IMR-90 (cell line): ENCODE results near the gene LYPD6B.

Experiments used
- RCOR1 ChIP-seq: IDR thresholded peaks from 2 replicates; pipeline ENCODE4 v1.6.1; 2012; ENCODE audit warnings: mild to moderate bottlenecking, low read length, improper control_type of control experiment; ENCODE audit not compliant: insufficient replicate concordance
- TF ChIP-seq, protein P1 (sequence below): conservative IDR thresholded peaks from 2 replicates; pipeline ENCODE4 v1.5.1; 2012; ENCODE audit warnings: mild to moderate bottlenecking, low read depth, low read length, improper control_type of control experiment

DNA sequence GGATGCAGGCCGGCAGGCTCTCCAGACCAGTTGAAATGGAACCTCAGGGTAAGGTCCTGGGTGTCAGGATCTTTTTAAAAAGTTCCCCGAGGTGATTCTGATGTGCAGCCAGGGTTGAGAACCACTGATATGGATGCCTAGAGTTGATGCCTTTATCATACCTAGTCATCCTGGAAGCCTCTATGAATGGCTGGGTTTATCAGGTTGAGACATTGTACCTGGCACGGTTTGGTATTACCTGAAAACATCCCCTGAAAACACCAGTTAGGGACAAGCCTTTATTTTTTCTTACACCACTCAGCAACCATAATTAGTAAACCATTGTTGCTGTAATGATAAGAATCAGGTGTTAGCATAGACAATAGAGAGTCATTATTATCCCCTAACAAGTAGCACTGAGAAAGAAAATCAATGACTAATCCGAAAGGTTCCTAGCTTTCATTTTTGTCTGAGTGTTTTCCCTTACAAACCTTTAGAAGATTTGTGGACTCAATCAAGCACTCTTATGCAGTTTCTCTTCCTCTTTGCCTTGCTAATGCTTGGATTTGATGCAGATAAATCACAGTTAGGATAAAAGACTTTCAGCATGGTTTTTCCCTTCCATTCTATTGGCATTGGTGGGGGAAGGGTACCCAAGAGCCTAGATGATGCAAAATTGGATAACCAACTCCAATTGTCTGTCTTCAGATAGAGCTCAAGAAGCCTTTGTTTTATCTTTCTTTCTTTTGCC, 175.4 kb downstream of the LYPD6B start:
- TF ChIP-seq, protein P1, sequence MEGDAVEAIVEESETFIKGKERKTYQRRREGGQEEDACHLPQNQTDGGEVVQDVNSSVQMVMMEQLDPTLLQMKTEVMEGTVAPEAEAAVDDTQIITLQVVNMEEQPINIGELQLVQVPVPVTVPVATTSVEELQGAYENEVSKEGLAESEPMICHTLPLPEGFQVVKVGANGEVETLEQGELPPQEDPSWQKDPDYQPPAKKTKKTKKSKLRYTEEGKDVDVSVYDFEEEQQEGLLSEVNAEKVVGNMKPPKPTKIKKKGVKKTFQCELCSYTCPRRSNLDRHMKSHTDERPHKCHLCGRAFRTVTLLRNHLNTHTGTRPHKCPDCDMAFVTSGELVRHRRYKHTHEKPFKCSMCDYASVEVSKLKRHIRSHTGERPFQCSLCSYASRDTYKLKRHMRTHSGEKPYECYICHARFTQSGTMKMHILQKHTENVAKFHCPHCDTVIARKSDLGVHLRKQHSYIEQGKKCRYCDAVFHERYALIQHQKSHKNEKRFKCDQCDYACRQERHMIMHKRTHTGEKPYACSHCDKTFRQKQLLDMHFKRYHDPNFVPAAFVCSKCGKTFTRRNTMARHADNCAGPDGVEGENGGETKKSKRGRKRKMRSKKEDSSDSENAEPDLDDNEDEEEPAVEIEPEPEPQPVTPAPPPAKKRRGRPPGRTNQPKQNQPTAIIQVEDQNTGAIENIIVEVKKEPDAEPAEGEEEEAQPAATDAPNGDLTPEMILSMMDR, result no peak
- TF ChIP-seq RCOR1, result no peak
